HCT116 (cell line): ENCODE data around the gene TRMT10C. TPM values are rescaled to one million over a fixed set of nuclear protein-coding genes. Genes with fewer than 3 reads are reported as not detected.

Source experiments
- ATAC-seq: fragments of 200-7000 bp; cut with Tn5 transposase; 2 replicates; pipeline ENCODE4 v1.9.1; 2020; ENCODE audit warnings: mild to moderate bottlenecking, moderate library complexity
- BruUV-seq: library from RNA; stranded (reverse); fragments of 400-500 nt; replicated peaks from 2 replicates; lab custom pipeline; 2021; lab: Mats Ljungman, UMichigan
- CTCF ChIA-PET: fragments of 300-600 bp; sonication (Branson Sonifier 250); formaldehyde crosslinking; loops from one replicate; lab custom pipeline; 2021; ENCODE audit warnings: antibody characterized with exemption; lab: Charles Lee
- POLR2A ChIA-PET: fragments of 300-600, 350-600 bp; sonication (Branson Sonifier 250); formaldehyde crosslinking; loops from one replicate; lab custom pipeline; 2021; ENCODE audit warnings: antibody characterized with exemption; lab: Charles Lee
- RAD21 ChIA-PET, 2 experiments: fragments of 300-600 bp; sonication (Branson Sonifier 250); formaldehyde crosslinking; loops; one replicate each; lab custom pipeline; 2023; ENCODE audit warnings: low total read pairs in 2 of 2; ENCODE audit not compliant: uncharacterized antibody in 2 of 2, unreplicated experiment in 2 of 2, low non-redundant PET in 1 of 2; lab: Charles Lee
- DNase-seq: peaks from one replicate; pipeline ENCODE4 v3.0.0-alpha.2; 2010; ENCODE audit warnings: low read depth, low spot score
- H2AFZ ChIP-seq: fragments of 200-600 bp; shearing (Covaris generic), sonication (generic); 2 replicates; pipeline ENCODE4 v1.6.1; 2017; ENCODE audit warnings: low read depth, mixed run types, mixed read lengths, antibody characterized with exemption, low read length; ENCODE audit not compliant: poor library complexity, severe bottlenecking
- H3K27ac ChIP-seq: 2 replicates; pipeline ENCODE4 v1.5.1; 2012; ENCODE audit warnings: low read depth, low read length
- H3K27me3 ChIP-seq: fragments of 200-600 bp; sonication (generic); 2 replicates; pipeline ENCODE4 v1.6.1; 2016; ENCODE audit warnings: mixed run types, low read length, mixed read lengths; ENCODE audit not compliant: insufficient read depth
- H3K36me3 ChIP-seq, 2 experiments: fragments of 200-500 bp in 1 of 2; fragments of 200-600 bp in 1 of 2; sonication (Bioruptor generic) in 1 of 2; sonication (generic) in 1 of 2; 2 replicates each; pipeline versions ENCODE4 v1.5.1 to v1.6.1; 2014 to 2016; ENCODE audit warnings: low read length in 2 of 2, inconsistent platforms in 1 of 2, mixed read lengths in 1 of 2, mixed run types in 1 of 2; ENCODE audit not compliant: insufficient read depth in 2 of 2, control insufficient read depth in 1 of 2
- H3K4me1 ChIP-seq, 2 experiments: fragments of 200-600 bp in 1 of 2; sonication (generic) in 1 of 2; 2 replicates each; pipeline versions ENCODE4 v1.5.1 to v1.6.1; 2012 to 2017; ENCODE audit warnings: low read length in 2 of 2, inconsistent platforms in 1 of 2, mild to moderate bottlenecking in 1 of 2, mixed read lengths in 1 of 2, mixed run types in 1 of 2, moderate library complexity in 1 of 2; ENCODE audit not compliant: insufficient read depth in 2 of 2, control insufficient read depth in 1 of 2
- H3K4me2 ChIP-seq: fragments of 200-600 bp; sonication (generic); 2 replicates; pipeline ENCODE4 v1.6.1; 2017; ENCODE audit warnings: mixed run types, low read length, mixed read lengths
- H3K4me3 ChIP-seq, 2 experiments: fragments of 200-600 bp in 1 of 2; sonication (generic) in 1 of 2; replicated peaks in 1 of 2; 2 replicates each; pipeline ENCODE4 v1.5.1; 2011 to 2016; ENCODE audit warnings: low read length in 2 of 2, control low read depth in 1 of 2, low read depth in 1 of 2, mild to moderate bottlenecking in 1 of 2, mixed read lengths in 1 of 2, mixed run types in 1 of 2
- H3K79me2 ChIP-seq: fragments of 200-600 bp; sonication (generic); 2 replicates; pipeline ENCODE4 v1.6.1; 2017; ENCODE audit warnings: mild to moderate bottlenecking, mixed run types, low read length, moderate library complexity, mixed read lengths; ENCODE audit not compliant: insufficient read depth
- H3K9ac ChIP-seq: fragments of 200-600 bp; sonication (generic); 2 replicates; pipeline ENCODE4 v1.6.1; 2016; ENCODE audit warnings: low read length, mixed read lengths
- H3K9me2 ChIP-seq: fragments of 200-600 bp; sonication (generic), shearing (Covaris generic); 2 replicates; pipeline ENCODE4 v1.6.1; 2017; ENCODE audit warnings: mixed run types, mild to moderate bottlenecking, moderate library complexity; ENCODE audit not compliant: insufficient read depth
- H3K9me3 ChIP-seq, 2 experiments: fragments of 200-500 bp in 1 of 2; fragments of 200-600 bp in 1 of 2; sonication (Bioruptor generic) in 1 of 2; sonication (generic) in 1 of 2; 2 replicates each; pipeline ENCODE4 v1.6.1; 2014 to 2017; ENCODE audit warnings: low read length in 2 of 2, mixed read lengths in 2 of 2, inconsistent platforms in 1 of 2, low read depth in 1 of 2, mild to moderate bottlenecking in 1 of 2, mixed run types in 1 of 2, moderate library complexity in 1 of 2; ENCODE audit not compliant: control insufficient read depth in 1 of 2, insufficient read depth in 1 of 2
- H4K20me1 ChIP-seq: fragments of 200-600 bp; sonication (generic), shearing (Covaris generic); 2 replicates; pipeline ENCODE4 v1.6.1; 2017; ENCODE audit warnings: mixed run types, mild to moderate bottlenecking, moderate library complexity; ENCODE audit not compliant: insufficient read depth
- CBX3 ChIP-seq: IDR thresholded peaks from 2 replicates; pipeline ENCODE4 v1.6.1; 2012; ENCODE audit warnings: low read depth
- CEBPB ChIP-seq: IDR thresholded peaks from 2 replicates; pipeline ENCODE4 v1.6.1; 2012; ENCODE audit warnings: low read depth
- EGR1 ChIP-seq: IDR thresholded peaks from 2 replicates; pipeline ENCODE4 v1.6.1; 2012; ENCODE audit warnings: low read depth
- ELF1 ChIP-seq: IDR thresholded peaks from 2 replicates; pipeline ENCODE4 v1.6.1; 2012; ENCODE audit warnings: low read depth, borderline replicate concordance
- EZH2 ChIP-seq: fragments of 200-600 bp; sonication (generic); IDR thresholded peaks from 2 replicates; pipeline ENCODE4 v1.6.1; 2017; ENCODE audit warnings: antibody characterized with exemption, mixed run types
- FOSL1 ChIP-seq: IDR thresholded peaks from 2 replicates; pipeline ENCODE4 v1.6.1; 2012; ENCODE audit warnings: low read depth
- JUND ChIP-seq: IDR thresholded peaks from 2 replicates; pipeline ENCODE4 v1.6.1; 2012
- POLR2AphosphoS5 ChIP-seq: IDR thresholded peaks from 2 replicates; pipeline ENCODE4 v1.6.1; 2011; ENCODE audit warnings: mild to moderate bottlenecking, low read depth, low read length, moderate library complexity
- SIN3A ChIP-seq: IDR thresholded peaks from 2 replicates; pipeline ENCODE4 v1.6.1; 2012; ENCODE audit warnings: low read depth
- SP1 ChIP-seq: IDR thresholded peaks from 2 replicates; pipeline ENCODE4 v1.6.1; 2012; ENCODE audit warnings: low read depth
- SRF ChIP-seq: IDR thresholded peaks from 2 replicates; pipeline ENCODE4 v1.6.1; 2012; ENCODE audit warnings: low read depth
- YY1 ChIP-seq: IDR thresholded peaks from 2 replicates; pipeline ENCODE4 v1.6.1; 2011; ENCODE audit warnings: low read length, low read depth, moderate library complexity, mild to moderate bottlenecking; ENCODE audit not compliant: insufficient replicate concordance; ENCODE audit errors: extremely low read depth
- ZFX ChIP-seq: fragments of 450-650 bp; IDR thresholded peaks from 2 replicates; pipeline ENCODE4 v1.6.1; 2017
- ZNF274 ChIP-seq: fragments of 200-500 bp; sonication (Bioruptor generic); IDR thresholded peaks from 2 replicates; pipeline ENCODE4 v1.6.1; 2014; ENCODE audit warnings: mild to moderate bottlenecking, low read depth, low read length, inconsistent platforms
- intact Hi-C: fragments of 100-400 bp; cut with micrococcal nuclease; formaldehyde crosslinking; loops from 2 replicates; pipeline ENCODE4 v1.10.0; 2022
- total RNA-seq: library from RNA; stranded (reverse); gene quantifications from one replicate; pipeline ENCODE4 v1.2.1, GENCODE V29; 2021; ENCODE audit not compliant: unreplicated experiment
- TF ChIP-seq, protein P1 (sequence below): IDR thresholded peaks from 2 replicates; pipeline ENCODE4 v1.6.1; 2012; ENCODE audit warnings: low read depth
- TF ChIP-seq, protein P2 (sequence below): IDR thresholded peaks from 2 replicates; pipeline ENCODE4 v1.6.1; 2012

The TRMT10C gene
- total RNA-seq, 1 experiment from 2014 or later = 36.4 TPM

DNA sequence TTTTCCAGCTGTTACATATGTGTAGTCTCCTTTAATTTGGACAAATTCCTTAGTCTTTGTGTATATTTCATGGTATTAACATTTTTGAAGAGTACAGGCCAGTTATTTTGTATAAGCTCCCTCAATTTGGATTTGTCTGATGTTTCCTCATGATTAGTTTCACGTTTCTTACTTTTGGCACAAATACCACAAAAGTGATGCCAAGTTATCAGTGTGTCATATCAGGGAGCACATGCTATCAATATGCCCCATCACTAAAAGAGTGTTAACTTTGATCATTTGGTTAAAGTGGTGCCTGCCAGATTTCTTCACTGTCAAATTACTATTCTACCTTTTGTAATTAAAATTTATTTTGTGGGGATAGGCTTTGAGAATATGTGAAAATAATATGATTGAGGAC is 26.9 kb downstream of the TRMT10C start:
- intact Hi-C loops = no loop called here
- Histone ChIP-seq H3K79me2 (peaks cover 79% of the 10 kb centered on the region), H3K4me1 (no peaks in the 10 kb centered on the region), H3K9me3 (no peaks in the 10 kb centered on the region), H3K27ac (no peak overlapping the region), H4K20me1 (no peaks in the 10 kb centered on the region), H2AFZ (no peak overlapping the region), H3K27me3 (no peaks in the 10 kb centered on the region), H3K4me2 (no peak overlapping the region), H3K4me3 (no peak overlapping the region), H3K9me2 (no peaks in the 10 kb centered on the region), H3K9ac (no peak overlapping the region), H3K36me3 (peaks cover 14 to 21% of the 10 kb centered on the region in 2 experiments; a peak in 3 of 4 replicates)
- no TSS peak for BruUV-seq
- no peak for ATAC-seq
- no peak for DNase-seq
- ChIA-PET POLR2A (no interaction called here), CTCF (interaction anchor here (1.1 kb wide), 1 partner anchor 13 kb away, joined by 4 read pairs; no protein-coding TSS in a partner anchor), RAD21 (no interaction called here)
- TF ChIP-seq FOSL1 = no peak
- TF ChIP-seq YY1 = no peak
- no peak for TF ChIP-seq ZNF274

DNA sequence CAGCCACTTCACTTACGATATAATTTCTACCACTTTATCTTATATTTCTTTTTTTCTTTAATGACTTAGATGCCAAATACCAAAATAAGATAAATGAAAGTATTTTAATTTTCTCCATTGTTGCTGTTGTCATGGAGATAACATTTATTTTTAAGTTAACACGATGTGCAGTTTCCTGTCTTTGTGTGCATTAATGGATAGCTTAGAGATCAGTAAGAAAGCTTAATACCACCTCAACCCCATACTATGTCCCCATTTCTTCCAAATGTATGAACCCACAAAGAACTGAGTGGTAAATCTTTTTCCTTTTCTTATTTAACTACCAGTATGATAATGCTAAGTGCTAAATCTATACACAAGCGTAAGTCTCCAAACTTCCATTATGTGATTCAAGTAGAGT is 29.4 kb downstream of the TRMT10C start:
- no peak overlapping the region for H2AFZ ChIP-seq
- no peak for ATAC-seq
- intact Hi-C loops = no loop called here
- H3K27me3 ChIP-seq = no peaks in the 10 kb centered on the region
- DNase-seq = no peak
- H3K9me2 ChIP-seq = no peaks in the 10 kb centered on the region
- no peaks in the 10 kb centered on the region for H3K4me1 ChIP-seq
- POLR2A ChIA-PET = no interaction called here
- peaks cover 55% of the 10 kb centered on the region for H3K79me2 ChIP-seq
- H3K9ac ChIP-seq = no peak overlapping the region
- no peak overlapping the region for H3K4me2 ChIP-seq
- no peak overlapping the region for H3K27ac ChIP-seq
- CTCF ChIA-PET = no interaction called here
- no TSS peak for BruUV-seq
- no peaks in the 10 kb centered on the region for H4K20me1 ChIP-seq
- TF ChIP-seq CBX3 (no peak), ZFX (no peak), EGR1 (no peak), SRF (no peak), ZNF274 (no peak), YY1 (no peak), SP1 (no peak), ELF1 (no peak), EZH2 (no peak), JUND (no peak), CEBPB (no peak), POLR2AphosphoS5 (no peak), SIN3A (no peak)
- TF ChIP-seq, protein P1, sequence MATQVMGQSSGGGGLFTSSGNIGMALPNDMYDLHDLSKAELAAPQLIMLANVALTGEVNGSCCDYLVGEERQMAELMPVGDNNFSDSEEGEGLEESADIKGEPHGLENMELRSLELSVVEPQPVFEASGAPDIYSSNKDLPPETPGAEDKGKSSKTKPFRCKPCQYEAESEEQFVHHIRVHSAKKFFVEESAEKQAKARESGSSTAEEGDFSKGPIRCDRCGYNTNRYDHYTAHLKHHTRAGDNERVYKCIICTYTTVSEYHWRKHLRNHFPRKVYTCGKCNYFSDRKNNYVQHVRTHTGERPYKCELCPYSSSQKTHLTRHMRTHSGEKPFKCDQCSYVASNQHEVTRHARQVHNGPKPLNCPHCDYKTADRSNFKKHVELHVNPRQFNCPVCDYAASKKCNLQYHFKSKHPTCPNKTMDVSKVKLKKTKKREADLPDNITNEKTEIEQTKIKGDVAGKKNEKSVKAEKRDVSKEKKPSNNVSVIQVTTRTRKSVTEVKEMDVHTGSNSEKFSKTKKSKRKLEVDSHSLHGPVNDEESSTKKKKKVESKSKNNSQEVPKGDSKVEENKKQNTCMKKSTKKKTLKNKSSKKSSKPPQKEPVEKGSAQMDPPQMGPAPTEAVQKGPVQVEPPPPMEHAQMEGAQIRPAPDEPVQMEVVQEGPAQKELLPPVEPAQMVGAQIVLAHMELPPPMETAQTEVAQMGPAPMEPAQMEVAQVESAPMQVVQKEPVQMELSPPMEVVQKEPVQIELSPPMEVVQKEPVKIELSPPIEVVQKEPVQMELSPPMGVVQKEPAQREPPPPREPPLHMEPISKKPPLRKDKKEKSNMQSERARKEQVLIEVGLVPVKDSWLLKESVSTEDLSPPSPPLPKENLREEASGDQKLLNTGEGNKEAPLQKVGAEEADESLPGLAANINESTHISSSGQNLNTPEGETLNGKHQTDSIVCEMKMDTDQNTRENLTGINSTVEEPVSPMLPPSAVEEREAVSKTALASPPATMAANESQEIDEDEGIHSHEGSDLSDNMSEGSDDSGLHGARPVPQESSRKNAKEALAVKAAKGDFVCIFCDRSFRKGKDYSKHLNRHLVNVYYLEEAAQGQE = no peak
- TF ChIP-seq, protein P2, sequence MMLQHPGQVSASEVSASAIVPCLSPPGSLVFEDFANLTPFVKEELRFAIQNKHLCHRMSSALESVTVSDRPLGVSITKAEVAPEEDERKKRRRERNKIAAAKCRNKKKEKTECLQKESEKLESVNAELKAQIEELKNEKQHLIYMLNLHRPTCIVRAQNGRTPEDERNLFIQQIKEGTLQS = no peak
- TF ChIP-seq, all 23 proteins: peak for 0
- no peaks in the 10 kb centered on the region for H3K9me3 ChIP-seq
- H3K4me3 ChIP-seq = no peak overlapping the region
- RAD21 ChIA-PET = no interaction called here
- peaks cover 13 to 16% of the 10 kb centered on the region in 2 experiments; a peak in 3 of 4 replicates for H3K36me3 ChIP-seq
